SK-N-DZ (cell line): Measurements from ENCODE around the gene SHISAL1.

Source experiments
- DNase-seq: peaks from one replicate; pipeline ENCODE4 v3.0.0-alpha.2; 2015; ENCODE audit warnings: low spot score

The SHISAL1 gene

GRCh38 chr22:44278243-44279068 lies 34.3 kb downstream of the SHISAL1 start:
- DNase-seq = no peak

- DNase-seq = no peak
Measured at GRCh38 chr22:44277386-44278135, 35.2 kb downstream of the SHISAL1 start.

- no peak for DNase-seq
Measured at GRCh38 chr22:44276706-44277356, 35.9 kb downstream of the SHISAL1 start.

GRCh38 chr22:44276041-44276440 lies 36.7 kb downstream of the SHISAL1 start:
- no peak for DNase-seq

- no peak for DNase-seq
Measured at GRCh38 chr22:44275631-44275995, 37.1 kb downstream of the SHISAL1 start.

GRCh38 chr22:44274918-44275630 lies 37.7 kb downstream of the SHISAL1 start:
- DNase-seq = no peak

GRCh38 chr22:44273175-44273574 lies 39.6 kb downstream of the SHISAL1 start:
- DNase-seq = no peak

GRCh38 chr22:44272401-44272771 lies 40.4 kb downstream of the SHISAL1 start:
- no peak for DNase-seq

- no peak for DNase-seq
Measured at GRCh38 chr22:44271732-44272400, 40.9 kb downstream of the SHISAL1 start.

- DNase-seq = no peak
Measured at GRCh38 chr22:44271010-44271500, 41.7 kb downstream of the SHISAL1 start.

GRCh38 chr22:44270556-44270880 lies 42.2 kb downstream of the SHISAL1 start:
- DNase-seq = no peak

GRCh38 chr22:44269757-44270555 lies 42.8 kb downstream of the SHISAL1 start:
- DNase-seq = no peak

GRCh38 chr22:44269117-44269498 lies 43.6 kb downstream of the SHISAL1 start:
- no peak for DNase-seq

- DNase-seq = no peak
Measured at GRCh38 chr22:44268431-44269116, 44.2 kb downstream of the SHISAL1 start.

- DNase-seq = no peak
Measured at GRCh38 chr22:44267856-44268255, 44.9 kb downstream of the SHISAL1 start.

- no peak for DNase-seq
Measured at GRCh38 chr22:44266796-44267760, 45.7 kb downstream of the SHISAL1 start.

GRCh38 chr22:44263547-44263946 lies 49.2 kb downstream of the SHISAL1 start:
- no peak for DNase-seq

GRCh38 chr22:44261861-44262595 lies 50.7 kb downstream of the SHISAL1 start:
- DNase-seq = no peak
